CD8-positive, alpha-beta memory T cell (primary cell): ENCODE data around the gene ABHD2. TPM values are rescaled to one million over a fixed set of nuclear protein-coding genes. Genes with fewer than 3 reads are reported as not detected.
"Not testable (repeated sequence)": the region's sequence is repeated elsewhere in the genome, so short reads cannot be mapped to it uniquely, and the experiment has no call there.

Experiments used
- CTCF ChIA-PET: fragments of 350-600 bp; sonication (Branson Sonifier 250); formaldehyde crosslinking; loops from one replicate; lab custom pipeline; 2021; ENCODE audit warnings: antibody characterized with exemption; lab: Charles Lee
- POLR2A ChIA-PET: fragments of 350-600 bp; sonication (Branson Sonifier 250); formaldehyde crosslinking; loops from one replicate; lab custom pipeline; 2021; ENCODE audit warnings: antibody characterized with exemption; lab: Charles Lee
- DNase-seq, 5 donors: peaks; one replicate each; pipeline versions ENCODE4 v3.0.0 to v3.0.0-alpha.2; 2020 to 2022; ENCODE audit warnings: mixed read lengths in 1 of 5
- H3K27ac ChIP-seq: one replicate; pipeline ENCODE4 v1.7.0; 2013; ENCODE audit warnings: low read depth, mild to moderate bottlenecking, low read length, moderate library complexity
- H3K27me3 ChIP-seq: 2 replicates; pipeline ENCODE4 v1.7.0; 2013; ENCODE audit warnings: low read length, mild to moderate bottlenecking; ENCODE audit not compliant: insufficient read depth, poor library complexity, severe bottlenecking
- H3K36me3 ChIP-seq: 2 replicates; pipeline ENCODE4 v1.7.0; 2013; ENCODE audit warnings: mild to moderate bottlenecking, low read length, moderate library complexity; ENCODE audit not compliant: insufficient read depth
- H3K4me1 ChIP-seq: 2 replicates; pipeline ENCODE4 v1.7.0; 2013; ENCODE audit warnings: mild to moderate bottlenecking, low read length, moderate library complexity; ENCODE audit not compliant: insufficient read depth
- H3K4me3 ChIP-seq: 2 replicates; pipeline ENCODE4 v1.7.0; 2013; ENCODE audit warnings: mild to moderate bottlenecking, low read length
- H3K9me3 ChIP-seq: 2 replicates; pipeline ENCODE4 v1.7.0; 2013; ENCODE audit warnings: mild to moderate bottlenecking, low read length
- H3K27ac Mint-ChIP-seq, 8 donors: one replicate each; pipeline ENCODE4 v1.8.0; 2020 to 2021; ENCODE audit warnings: mixed read lengths in 8 of 8, mild to moderate bottlenecking in 6 of 8, inconsistent platforms in 3 of 8, moderate library complexity in 3 of 8
- H3K27me3 Mint-ChIP-seq, 2 donors: one replicate each; pipeline ENCODE4 v1.8.0; 2020 to 2021; ENCODE audit warnings: mixed read lengths in 2 of 2, mild to moderate bottlenecking in 1 of 2, moderate library complexity in 1 of 2
- H3K36me3 Mint-ChIP-seq, 3 donors: one replicate each; pipeline ENCODE4 v1.8.0; 2020 to 2021; ENCODE audit warnings: mixed read lengths in 3 of 3, inconsistent platforms in 1 of 3, mild to moderate bottlenecking in 1 of 3
- H3K4me1 Mint-ChIP-seq, 3 donors: one replicate each; pipeline ENCODE4 v1.8.0; 2020 to 2021; ENCODE audit warnings: mixed read lengths in 3 of 3, inconsistent platforms in 1 of 3, mild to moderate bottlenecking in 1 of 3
- H3K4me3 Mint-ChIP-seq, 7 donors: one replicate each; pipeline ENCODE4 v1.8.0; 2020 to 2021; ENCODE audit warnings: mixed read lengths in 7 of 7, mild to moderate bottlenecking in 6 of 7, moderate library complexity in 4 of 7, inconsistent platforms in 2 of 7
- H3K9me3 Mint-ChIP-seq, 5 donors: one replicate each; pipeline ENCODE4 v1.8.0; 2020 to 2022; ENCODE audit warnings: mixed read lengths in 5 of 5, mild to moderate bottlenecking in 3 of 5, moderate library complexity in 2 of 5, inconsistent platforms in 1 of 5
- polyA plus RNA-seq: library from polyadenylated mRNA; unstranded; fragments of 300-500 nt; fragmentation: Illumina TruSeq; gene quantifications from one replicate; pipeline ENCODE4 v1.2.3, GENCODE V29; 2021
- total RNA-seq, 2 experiments: library from RNA; stranded (reverse); gene quantifications; one replicate each; pipeline ENCODE4 v1.2.3, GENCODE V29; 2021

Gene ABHD2
- total and polyA plus RNA-seq, 3 experiments from 2014 or later = 22.9 to 79.8 (median 68.7) TPM

GRCh38 chr15:89138999-89139612, 50.9 kb downstream of the ABHD2 start:
- ChIA-PET POLR2A (no interaction called here), CTCF (interaction anchor here (1.2 to 1.3 kb wide), 2 partner anchors 10 to 32 kb away, joined by 4 to 9 read pairs; no protein-coding TSS in a partner anchor)
- no peaks in the 10 kb centered on the region for H3K9me3 Mint-ChIP-seq
- H3K27ac Mint-ChIP-seq = peak overlapping the region in 1 of 8 donors; percentile 29
- no peak for DNase-seq
- Histone ChIP-seq H3K36me3 (no peaks in the 10 kb centered on the region), H3K4me3 (no peak overlapping the region), H3K4me1 (peaks cover 6% of the 10 kb centered on the region), H3K27me3 (no peaks in the 10 kb centered on the region), H3K9me3 (no peaks in the 10 kb centered on the region), H3K27ac (no peak overlapping the region)
- no peak overlapping the region for H3K4me3 Mint-ChIP-seq
- H3K36me3 Mint-ChIP-seq = peaks cover 4 to 52% (median 13%) of the 10 kb centered on the region in 3 donors
- peaks cover 41 to 52% (median 47%) of the 10 kb centered on the region in 3 donors for H3K4me1 Mint-ChIP-seq
- no peaks in the 10 kb centered on the region for H3K27me3 Mint-ChIP-seq

GRCh38 chr15:89139613-89140499, 51.6 kb downstream of the ABHD2 start:
- ChIA-PET POLR2A (no interaction called here), CTCF (interaction anchor here (0.8 to 1.5 kb wide), 5 partner anchors 10 to 235 kb away, joined by 3 to 9 read pairs (median 3); no protein-coding TSS in a partner anchor)
- Histone ChIP-seq H3K27me3 (no peaks in the 10 kb centered on the region), H3K9me3 (no peaks in the 10 kb centered on the region), H3K36me3 (no peaks in the 10 kb centered on the region), H3K4me3 (no peak overlapping the region), H3K27ac (no peak overlapping the region), H3K4me1 (peaks cover 6% of the 10 kb centered on the region)
- no peaks in the 10 kb centered on the region for H3K9me3 Mint-ChIP-seq
- H3K4me3 Mint-ChIP-seq = no peak overlapping the region
- H3K36me3 Mint-ChIP-seq = peaks cover 4 to 53% (median 13%) of the 10 kb centered on the region in 3 donors
- no peaks in the 10 kb centered on the region for H3K27me3 Mint-ChIP-seq
- no peak for DNase-seq
- peaks cover 41 to 57% (median 52%) of the 10 kb centered on the region in 3 donors for H3K4me1 Mint-ChIP-seq
- H3K27ac Mint-ChIP-seq = peak overlapping the region in 3 of 8 donors; percentile 35 to 55 (median 42)

DNA sequence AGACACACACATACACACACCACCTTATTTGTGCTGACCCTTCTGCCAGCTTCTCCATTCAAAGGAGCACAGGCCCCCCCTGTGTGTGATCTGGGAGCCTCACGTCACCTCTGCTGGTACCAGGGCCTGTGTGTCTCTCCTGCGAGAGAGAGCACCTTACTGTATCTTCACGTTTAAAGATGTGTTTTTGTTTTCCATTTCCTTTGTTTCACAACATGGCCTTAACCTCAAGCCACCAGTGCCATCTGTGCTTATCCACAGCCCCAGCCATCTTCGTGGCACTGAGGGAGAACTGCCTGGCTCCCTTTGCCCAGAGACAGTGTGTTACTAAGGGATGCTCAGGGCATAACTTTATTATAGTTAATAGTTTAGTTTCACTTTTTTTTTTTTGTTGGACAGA, 52.3 kb downstream of the ABHD2 start:
- Histone ChIP-seq H3K27me3 (no peaks in the 10 kb centered on the region), H3K9me3 (no peaks in the 10 kb centered on the region), H3K27ac (no peak overlapping the region), H3K4me3 (no peak overlapping the region), H3K4me1 (peaks cover 6% of the 10 kb centered on the region), H3K36me3 (no peaks in the 10 kb centered on the region)
- ChIA-PET CTCF (interaction anchor here (0.8 to 1.5 kb wide), 4 partner anchors 11 to 236 kb away, joined by 3 to 9 read pairs (median 3); no protein-coding TSS in a partner anchor), POLR2A (no interaction called here)
- Mint-ChIP-seq H3K36me3 (peaks cover 1 to 53% (median 13%) of the 10 kb centered on the region in 3 donors), H3K27ac (peak overlapping the region in 4 of 8 donors; percentile 35 to 55 (median 48)), H3K4me1 (peaks cover 40 to 53% (median 50%) of the 10 kb centered on the region in 3 donors), H3K27me3 (no peaks in the 10 kb centered on the region), H3K4me3 (peak overlapping the region in 2 of 7 donors; percentile 2 to 69), H3K9me3 (no peaks in the 10 kb centered on the region)
- DNase-seq = no peak

- H3K36me3 ChIP-seq, H3K9me3 ChIP-seq, H3K27me3 ChIP-seq, H3K27ac Mint-ChIP-seq, H3K4me3 Mint-ChIP-seq, H3K9me3 Mint-ChIP-seq, H3K4me1 ChIP-seq, DNase-seq, POLR2A ChIA-PET, H3K4me3 ChIP-seq, H3K27me3 Mint-ChIP-seq, H3K27ac ChIP-seq: not testable (repeated sequence)
- Mint-ChIP-seq H3K4me1 (peaks cover 40 to 48% (median 47%) of the 10 kb centered on the region in 3 donors), H3K36me3 (peaks cover 0 to 51% (median 14%) of the 10 kb centered on the region in 3 donors)
- CTCF ChIA-PET = interaction anchor here (0.8 to 1.5 kb wide), 4 partner anchors 12 to 236 kb away, joined by 3 to 9 read pairs (median 3); no protein-coding TSS in a partner anchor
Measured at GRCh38 chr15:89141159-89141558, 52.9 kb downstream of the ABHD2 start.

GRCh38 chr15:89141885-89142284, 53.6 kb downstream of the ABHD2 start:
- no peak overlapping the region for H3K27ac ChIP-seq
- DNase-seq = no peak
- ChIA-PET CTCF (interaction anchor here (1.6 to 1.7 kb wide), 2 partner anchors 12 to 36 kb away, joined by 3 to 5 read pairs; no protein-coding TSS in a partner anchor), POLR2A (no interaction called here)
- H3K9me3 Mint-ChIP-seq = no peaks in the 10 kb centered on the region
- no peaks in the 10 kb centered on the region for H3K27me3 ChIP-seq
- no peak overlapping the region for H3K4me3 Mint-ChIP-seq
- H3K4me1 Mint-ChIP-seq = peaks cover 32 to 41% (median 40%) of the 10 kb centered on the region in 3 donors
- H3K36me3 ChIP-seq = no peaks in the 10 kb centered on the region
- H3K4me1 ChIP-seq = peaks cover 6% of the 10 kb centered on the region
- no peaks in the 10 kb centered on the region for H3K27me3 Mint-ChIP-seq
- peak overlapping the region in 2 of 8 donors; percentile 8 to 57 for H3K27ac Mint-ChIP-seq
- no peak overlapping the region for H3K4me3 ChIP-seq
- no peaks in the 10 kb centered on the region for H3K9me3 ChIP-seq
- H3K36me3 Mint-ChIP-seq = peaks cover 0 to 44% (median 13%) of the 10 kb centered on the region in 3 donors

DNA sequence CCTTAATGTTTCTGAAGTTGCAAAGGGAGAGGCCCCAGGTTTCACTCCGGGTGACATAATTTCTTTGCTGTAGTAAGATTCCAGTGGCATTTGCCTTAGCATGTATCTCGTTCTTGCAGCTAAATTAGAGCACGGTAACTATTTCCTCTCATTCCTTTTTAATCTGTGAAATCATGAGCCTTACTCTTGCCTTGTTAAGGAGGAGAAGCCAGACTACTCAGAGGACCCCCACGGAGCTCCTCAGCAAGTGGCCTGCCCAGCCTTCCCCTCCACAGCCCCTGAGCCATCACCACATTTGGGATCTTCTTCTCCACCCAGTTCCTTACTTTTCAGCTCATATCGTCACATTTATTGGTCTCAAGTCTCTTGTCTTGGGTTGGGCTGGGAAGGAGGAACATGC, 54.2 kb downstream of the ABHD2 start:
- no peaks in the 10 kb centered on the region for H3K9me3 ChIP-seq
- Mint-ChIP-seq H3K9me3 (no peaks in the 10 kb centered on the region), H3K36me3 (peaks cover 0 to 39% (median 13%) of the 10 kb centered on the region in 3 donors), H3K4me1 (peaks cover 28 to 36% (median 34%) of the 10 kb centered on the region in 3 donors), H3K27ac (peak overlapping the region in 1 of 8 donors; percentile 32), H3K27me3 (no peaks in the 10 kb centered on the region), H3K4me3 (no peak overlapping the region)
- DNase-seq = no peak
- no peak overlapping the region for H3K4me3 ChIP-seq
- H3K27ac ChIP-seq = no peak overlapping the region
- peaks cover 3% of the 10 kb centered on the region for H3K4me1 ChIP-seq
- CTCF ChIA-PET = interaction anchor here (1.6 to 1.7 kb wide), 2 partner anchors 13 to 35 kb away, joined by 3 to 5 read pairs; no protein-coding TSS in a partner anchor
- no peaks in the 10 kb centered on the region for H3K36me3 ChIP-seq
- H3K27me3 ChIP-seq = no peaks in the 10 kb centered on the region
- POLR2A ChIA-PET = no interaction called here

DNA sequence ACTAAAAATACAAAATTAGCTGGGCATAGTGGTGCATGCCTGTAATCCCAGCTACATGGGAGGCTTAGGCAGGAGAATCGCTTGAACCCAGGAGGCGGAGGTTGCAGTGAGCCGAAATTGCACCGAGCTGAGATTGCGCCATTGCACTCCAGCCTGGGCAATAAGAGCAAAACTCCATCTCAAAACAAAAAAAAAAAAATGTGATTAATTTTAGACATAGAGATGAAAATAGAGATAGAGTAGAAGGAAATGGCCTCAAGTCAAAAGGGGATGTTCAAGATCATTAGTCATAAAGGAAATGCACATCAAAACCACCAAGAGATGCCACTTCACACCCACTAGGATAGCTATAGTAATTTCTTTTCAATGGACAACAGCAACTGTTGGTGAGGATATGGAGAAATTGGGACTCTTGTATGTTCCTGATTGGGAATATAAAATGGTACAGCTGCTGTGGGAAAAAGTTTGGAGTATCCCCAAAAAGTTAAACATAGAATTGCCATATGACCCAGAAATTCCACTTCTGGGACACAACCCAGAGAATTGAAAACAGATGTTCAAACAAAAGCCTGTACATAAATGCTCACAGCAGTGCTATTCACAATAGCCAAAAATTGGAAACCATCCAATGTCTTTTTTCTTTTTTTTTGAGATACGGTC, 55.4 kb downstream of the ABHD2 start:
- Histone ChIP-seq H3K9me3 (no peaks in the 10 kb centered on the region), H3K27ac (no peak overlapping the region), H3K4me3 (no peak overlapping the region), H3K27me3 (no peaks in the 10 kb centered on the region), H3K36me3 (no peaks in the 10 kb centered on the region), H3K4me1 (peaks cover 3% of the 10 kb centered on the region)
- Mint-ChIP-seq H3K36me3 (peaks cover 0 to 34% (median 13%) of the 10 kb centered on the region in 3 donors), H3K4me1 (peaks cover 24 to 34% (median 33%) of the 10 kb centered on the region in 3 donors), H3K9me3 (no peaks in the 10 kb centered on the region), H3K27me3 (no peaks in the 10 kb centered on the region), H3K27ac (peak overlapping the region in 2 of 8 donors; percentile 7 to 85), H3K4me3 (peak overlapping the region in 2 of 7 donors; percentile 34 to 54)
- DNase-seq = no peak
- POLR2A ChIA-PET = no interaction called here
- CTCF ChIA-PET = interaction anchor here (1.6 kb wide), 1 partner anchor 34 kb away, joined by 3 read pairs; no protein-coding TSS in a partner anchor
